CD4-positive, alpha-beta T cell treated with Interleukin-15 for 4 hours (primary cell): ENCODE measurements around the gene LRRC2.
"Not testable (repeated sequence)": the region's sequence is repeated elsewhere in the genome, so short reads cannot be mapped to it uniquely, and the experiment has no call there.

Source experiments
- DNase-seq: peaks from one replicate; pipeline ENCODE4 v3.0.0-alpha.2; 2020; ENCODE audit warnings: low spot score

The LRRC2 gene

GRCh38 chr3:46584598-46585467 is 18.7 kb upstream of the LRRC2 start:
- no peak for DNase-seq

GRCh38 chr3:46580675-46581074 is 14.6 kb upstream of the LRRC2 start:
- DNase-seq = no peak

- DNase-seq = no peak
Observed at GRCh38 chr3:46579756-46580286, 13.7 kb upstream of the LRRC2 start.

- DNase-seq = no peak
Observed at GRCh38 chr3:46578973-46579755, 13.1 kb upstream of the LRRC2 start.

GRCh38 chr3:46577580-46578249 is 11.6 kb upstream of the LRRC2 start:
- DNase-seq = not testable (repeated sequence)

GRCh38 chr3:46576879-46577278 is 10.8 kb upstream of the LRRC2 start:
- no peak for DNase-seq

GRCh38 chr3:46576386-46576785 is 10.3 kb upstream of the LRRC2 start:
- no peak for DNase-seq

GRCh38 chr3:46575577-46576222 is 9.6 kb upstream of the LRRC2 start:
- no peak for DNase-seq

- DNase-seq = no peak
Observed at GRCh38 chr3:46574881-46575576, 8.9 kb upstream of the LRRC2 start.

- no peak for DNase-seq
Observed at GRCh38 chr3:46574243-46574646, 8.1 kb upstream of the LRRC2 start.

- DNase-seq = no peak
Observed at GRCh38 chr3:46573701-46574100, 7.6 kb upstream of the LRRC2 start.

- DNase-seq = no peak
Observed at GRCh38 chr3:46571684-46572083, 5.6 kb upstream of the LRRC2 start.

GRCh38 chr3:46565607-46566039 is 479 bp downstream of the LRRC2 start:
- DNase-seq = no peak

- no peak for DNase-seq
Observed at GRCh38 chr3:46565077-46565476, 1.0 kb downstream of the LRRC2 start.

- no peak for DNase-seq
Observed at GRCh38 chr3:46564190-46565021, 1.7 kb downstream of the LRRC2 start.

GRCh38 chr3:46561951-46562350 is 4.2 kb downstream of the LRRC2 start:
- DNase-seq = no peak

GRCh38 chr3:46561511-46561910 is 4.6 kb downstream of the LRRC2 start:
- no peak for DNase-seq

GRCh38 chr3:46559091-46559704 is 6.9 kb downstream of the LRRC2 start:
- DNase-seq = no peak

GRCh38 chr3:46558184-46559043 is 7.7 kb downstream of the LRRC2 start:
- DNase-seq = peak; percentile 76
